Subcutaneous adipose tissue (tissue), 4 donors: Measurements from ENCODE around the gene NUP93. TPM values are rescaled to one million over a fixed set of nuclear protein-coding genes. Genes with fewer than 3 reads are reported as not detected.

ENCODE experiments used
- CTCF ChIP-seq: fragments of 450-650 bp; IDR thresholded peaks from one replicate; pipeline ENCODE4 v1.5.1; 2016; ENCODE audit warnings: low read depth, mild to moderate bottlenecking, control low read depth, antibody characterized with exemption, moderate library complexity
- total RNA-seq, 4 donors: library from RNA; depleted of rRNA; stranded (reverse); fragments of >200 nt; gene quantifications; one replicate each; pipeline ENCODE4 v1.1.0, GENCODE V29; 2016

Gene NUP93
- total RNA-seq, 4 donors from 2014 or later = 28.4 to 57.6 (median 47.5) TPM

GRCh38 chr16:56824331-56824730 is 94.4 kb downstream of the NUP93 start:
- TF ChIP-seq CTCF = no peak

DNA sequence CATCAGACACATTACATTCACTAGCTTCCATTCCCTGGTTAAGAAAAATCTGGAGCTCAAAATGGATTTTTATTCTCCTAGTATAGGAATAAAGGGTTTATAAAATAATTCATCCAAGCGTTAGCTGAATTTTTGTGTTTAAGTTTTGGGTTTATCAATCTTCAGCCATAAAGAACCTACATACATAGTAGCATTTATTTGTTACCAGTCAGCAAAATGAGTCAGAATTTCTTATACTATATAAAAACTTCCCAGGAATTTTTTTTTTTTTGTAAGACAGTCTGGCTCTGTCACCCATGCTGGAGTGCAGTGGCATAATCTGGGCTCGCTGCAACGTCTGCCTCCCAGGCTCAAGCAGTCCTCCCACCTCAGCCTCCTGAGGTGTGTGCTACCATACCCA is 94.9 kb downstream of the NUP93 start:
- TF ChIP-seq CTCF = no peak

GRCh38 chr16:56825826-56826225 is 95.9 kb downstream of the NUP93 start:
- no peak for TF ChIP-seq CTCF

DNA sequence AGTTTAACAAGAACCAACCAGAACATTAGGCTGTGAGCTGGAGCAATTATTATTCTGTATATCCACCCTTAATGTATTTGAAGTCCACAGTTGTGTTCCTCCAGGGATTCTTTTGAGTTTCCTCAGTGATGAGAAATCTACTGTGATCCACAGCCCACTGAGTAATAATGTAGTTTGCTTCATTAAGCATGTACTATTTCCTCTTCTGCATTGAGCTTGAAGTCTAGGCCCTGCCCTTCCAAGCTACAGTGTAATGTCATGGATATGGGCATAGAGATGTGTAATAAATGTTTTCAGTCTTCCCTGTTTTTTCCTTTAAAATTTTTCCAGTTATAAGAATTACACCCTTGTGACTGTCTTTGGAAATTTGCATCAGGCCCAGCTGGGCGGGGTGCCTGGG is 98.7 kb downstream of the NUP93 start:
- no peak for TF ChIP-seq CTCF

DNA sequence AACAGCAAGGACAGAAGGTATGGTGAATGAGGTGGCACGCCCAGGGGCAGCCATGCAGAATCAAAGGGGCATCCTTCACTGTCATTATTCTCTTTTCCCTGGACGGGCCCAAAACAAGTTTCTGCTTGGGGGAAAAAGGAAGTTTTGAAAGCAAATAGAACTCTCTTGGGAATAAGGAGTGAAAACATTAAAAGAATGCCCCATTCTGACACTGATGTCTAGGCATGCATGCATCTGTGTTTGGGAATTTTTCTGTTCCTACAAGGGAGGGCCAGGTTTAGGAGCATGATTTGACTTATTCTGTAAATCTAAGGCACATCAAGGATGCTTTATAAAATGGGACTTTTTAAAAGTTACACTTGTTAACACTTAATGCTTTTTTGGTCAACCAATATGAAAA is 100.7 kb downstream of the NUP93 start:
- TF ChIP-seq CTCF = no peak

GRCh38 chr16:56832768-56833167 is 102.8 kb downstream of the NUP93 start:
- TF ChIP-seq CTCF = no peak

DNA sequence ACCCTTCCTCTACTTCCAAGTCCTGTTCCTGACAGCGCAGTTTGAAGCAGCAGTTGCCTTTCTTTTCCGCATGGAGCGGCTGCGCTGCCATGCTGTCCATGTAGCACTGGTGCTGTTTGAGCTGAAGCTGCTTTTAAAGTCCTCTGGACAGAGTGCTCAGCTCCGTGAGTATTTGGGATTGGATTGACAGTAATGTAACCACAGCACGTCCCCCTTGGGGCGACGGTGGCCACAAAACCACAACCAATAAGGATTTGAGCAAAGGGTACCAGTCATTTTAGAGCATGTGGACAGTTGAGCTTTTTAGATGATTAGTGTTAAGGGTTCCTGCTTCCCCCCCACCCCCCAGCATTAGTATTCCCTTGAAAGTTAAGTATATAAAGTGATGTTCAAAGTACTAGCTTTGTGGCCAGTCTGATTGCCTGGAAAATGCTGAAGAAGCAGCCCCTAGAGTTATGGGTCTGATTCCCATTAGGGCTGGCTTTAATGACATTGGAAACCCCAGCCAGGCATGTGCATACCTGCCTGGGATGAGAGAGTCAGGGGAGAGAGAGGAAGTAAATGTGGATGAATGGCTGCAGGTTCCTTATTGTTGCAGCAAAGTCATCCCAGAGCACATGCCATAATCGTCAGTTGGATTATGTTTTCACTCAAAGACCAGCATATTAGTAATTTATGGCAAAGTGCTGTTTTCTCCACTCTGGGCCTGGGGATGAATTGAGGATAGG is 103.5 kb downstream of the NUP93 start:
- TF ChIP-seq CTCF = no peak
